ENCODE measurements around the gene OS9.

The OS9 gene

DNA sequence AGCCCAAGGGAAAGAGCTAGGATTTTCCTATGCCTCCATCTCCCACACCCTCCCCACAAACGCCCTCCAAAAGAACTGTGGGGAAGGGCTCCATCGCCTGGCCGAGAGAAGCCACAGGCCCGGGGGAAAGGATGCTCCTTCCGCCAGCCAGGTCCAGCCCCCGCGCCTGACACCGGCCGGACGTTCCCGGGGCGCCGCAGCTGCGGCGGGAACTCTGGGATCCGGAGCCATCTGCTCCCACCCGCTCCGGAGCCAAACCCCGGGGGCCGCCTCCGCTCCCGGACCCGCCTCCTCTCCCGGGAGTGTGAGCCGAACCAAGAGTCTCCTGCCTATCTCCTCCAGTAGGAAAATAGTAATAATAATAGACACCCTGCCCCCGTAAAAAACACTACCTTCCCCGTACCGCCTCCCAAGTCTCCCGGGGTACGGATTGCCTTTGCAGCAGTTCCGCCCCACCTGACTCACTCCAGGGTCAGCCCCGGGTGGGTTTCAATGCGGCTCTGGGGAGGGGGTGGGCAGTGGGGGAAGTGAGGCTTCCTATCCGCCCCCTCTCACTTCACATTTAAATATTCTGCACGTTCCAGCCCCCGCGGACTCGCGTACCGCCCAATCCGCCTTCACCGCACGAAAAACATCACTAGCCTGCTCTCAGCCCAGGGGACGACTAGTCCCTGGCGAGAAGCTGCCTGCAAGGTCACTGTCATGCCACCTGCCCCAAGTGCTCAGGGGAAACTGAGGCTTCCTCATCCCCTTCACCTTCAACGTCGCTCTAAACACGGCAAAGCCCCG, 42.2 kb downstream of the OS9 start:
- H3K9me3 ChIP-seq (ENCODE audit: insufficient read depth, low read depth, low read length) = peaks cover 7% of the 10 kb centered on the region
- peak in 1 of 2 donors; percentile 31 for DNase-seq
- H4K91ac ChIP-seq (ENCODE audit: low read depth, low read length) = no peak overlapping the region
- H3K4me2 ChIP-seq (ENCODE audit: low read length) = peak overlapping the region; percentile 29
- no peak overlapping the region for H3K14ac ChIP-seq (ENCODE audit: low read length)
- no peak overlapping the region for H3K18ac ChIP-seq (ENCODE audit: low read length)
- H2AFZ ChIP-seq (ENCODE audit: insufficient read depth, low read length, poor library complexity) = no peak overlapping the region
- peaks cover 74% of the 10 kb centered on the region for H3K27me3 ChIP-seq (ENCODE audit: insufficient read depth, low read length)
- H3K4me3 ChIP-seq (ENCODE audit: low read depth, low read length) = no peak overlapping the region
- H3K4me1 ChIP-seq (ENCODE audit: control insufficient read depth in 1 of 2, insufficient read depth in 2 of 2, low read length in 2 of 2) = peaks cover 0 to 7% of the 10 kb centered on the region in 2 experiments
- H3K27ac ChIP-seq (ENCODE audit: low read depth, low read length) = no peak overlapping the region
- H3K79me1 ChIP-seq (ENCODE audit: low read length) = no peaks in the 10 kb centered on the region
- H2BK120ac ChIP-seq (ENCODE audit: insufficient read depth, low read length, poor library complexity) = no peak overlapping the region
- no peak overlapping the region for H2BK12ac ChIP-seq (ENCODE audit: low read length)
- no peak overlapping the region for H3K9ac ChIP-seq (ENCODE audit: low read length)
- H3K23ac ChIP-seq (ENCODE audit: low read length) = no peak overlapping the region
- H2BK5ac ChIP-seq (ENCODE audit: low read depth, low read length, poor library complexity) = no peak overlapping the region
- no peak overlapping the region for H3K4ac ChIP-seq (ENCODE audit: low read depth, low read length)
- H3K79me2 ChIP-seq (ENCODE audit: control insufficient read depth, insufficient read depth, low read length, poor library complexity) = no peaks in the 10 kb centered on the region
- whole genome bisulfite sequencing (ENCODE audit: extremely low coverage, insufficient coverage, insufficient read length) = no CpG with 5 or more reads among the region's 49 CpGs
- no peaks in the 10 kb centered on the region for H3K36me3 ChIP-seq (ENCODE audit: control insufficient read depth in 1 of 2, insufficient read depth in 2 of 2, low read length in 2 of 2)
- H4K12ac ChIP-seq (ENCODE audit: low read depth, low read length) = no peak overlapping the region
- no peak overlapping the region for H2AK5ac ChIP-seq (ENCODE audit: low read length)
- no peak overlapping the region for H4K8ac ChIP-seq (ENCODE audit: low read depth, low read length)

- peaks cover 0 to 7% of the 10 kb centered on the region in 2 experiments for H3K4me1 ChIP-seq (ENCODE audit: control insufficient read depth in 1 of 2, insufficient read depth in 2 of 2, low read length in 2 of 2)
- no peak overlapping the region for H4K12ac ChIP-seq (ENCODE audit: low read depth, low read length)
- no peak overlapping the region for H3K4ac ChIP-seq (ENCODE audit: low read depth, low read length)
- DNase-seq = no peak
- no peak overlapping the region for H3K9ac ChIP-seq (ENCODE audit: low read length)
- no peak overlapping the region for H2AK5ac ChIP-seq (ENCODE audit: low read length)
- H3K23ac ChIP-seq (ENCODE audit: low read length) = no peak overlapping the region
- no peak overlapping the region for H4K8ac ChIP-seq (ENCODE audit: low read depth, low read length)
- H3K36me3 ChIP-seq (ENCODE audit: control insufficient read depth in 1 of 2, insufficient read depth in 2 of 2, low read length in 2 of 2) = no peaks in the 10 kb centered on the region
- H3K18ac ChIP-seq (ENCODE audit: low read length) = no peak overlapping the region
- H4K91ac ChIP-seq (ENCODE audit: low read depth, low read length) = no peak overlapping the region
- WGBS (ENCODE audit: extremely low coverage, insufficient coverage, insufficient read length) = no CpG with 5 or more reads among the region's 31 CpGs
- H3K4me3 ChIP-seq (ENCODE audit: low read depth, low read length) = no peak overlapping the region
- no peak overlapping the region for H2BK120ac ChIP-seq (ENCODE audit: insufficient read depth, low read length, poor library complexity)
- no peak overlapping the region for H3K14ac ChIP-seq (ENCODE audit: low read length)
- no peak overlapping the region for H3K27ac ChIP-seq (ENCODE audit: low read depth, low read length)
- no peaks in the 10 kb centered on the region for H3K79me2 ChIP-seq (ENCODE audit: control insufficient read depth, insufficient read depth, low read length, poor library complexity)
- H2BK5ac ChIP-seq (ENCODE audit: low read depth, low read length, poor library complexity) = no peak overlapping the region
- no peaks in the 10 kb centered on the region for H3K79me1 ChIP-seq (ENCODE audit: low read length)
- H3K9me3 ChIP-seq (ENCODE audit: insufficient read depth, low read depth, low read length) = peaks cover 8% of the 10 kb centered on the region
- H3K4me2 ChIP-seq (ENCODE audit: low read length) = no peak overlapping the region
- no peak overlapping the region for H2BK12ac ChIP-seq (ENCODE audit: low read length)
- H3K27me3 ChIP-seq (ENCODE audit: insufficient read depth, low read length) = peaks cover 79% of the 10 kb centered on the region
- H2AFZ ChIP-seq (ENCODE audit: insufficient read depth, low read length, poor library complexity) = no peak overlapping the region
Observed at GRCh38 chr12:57736741-57737466, 43.0 kb downstream of the OS9 start.

DNA sequence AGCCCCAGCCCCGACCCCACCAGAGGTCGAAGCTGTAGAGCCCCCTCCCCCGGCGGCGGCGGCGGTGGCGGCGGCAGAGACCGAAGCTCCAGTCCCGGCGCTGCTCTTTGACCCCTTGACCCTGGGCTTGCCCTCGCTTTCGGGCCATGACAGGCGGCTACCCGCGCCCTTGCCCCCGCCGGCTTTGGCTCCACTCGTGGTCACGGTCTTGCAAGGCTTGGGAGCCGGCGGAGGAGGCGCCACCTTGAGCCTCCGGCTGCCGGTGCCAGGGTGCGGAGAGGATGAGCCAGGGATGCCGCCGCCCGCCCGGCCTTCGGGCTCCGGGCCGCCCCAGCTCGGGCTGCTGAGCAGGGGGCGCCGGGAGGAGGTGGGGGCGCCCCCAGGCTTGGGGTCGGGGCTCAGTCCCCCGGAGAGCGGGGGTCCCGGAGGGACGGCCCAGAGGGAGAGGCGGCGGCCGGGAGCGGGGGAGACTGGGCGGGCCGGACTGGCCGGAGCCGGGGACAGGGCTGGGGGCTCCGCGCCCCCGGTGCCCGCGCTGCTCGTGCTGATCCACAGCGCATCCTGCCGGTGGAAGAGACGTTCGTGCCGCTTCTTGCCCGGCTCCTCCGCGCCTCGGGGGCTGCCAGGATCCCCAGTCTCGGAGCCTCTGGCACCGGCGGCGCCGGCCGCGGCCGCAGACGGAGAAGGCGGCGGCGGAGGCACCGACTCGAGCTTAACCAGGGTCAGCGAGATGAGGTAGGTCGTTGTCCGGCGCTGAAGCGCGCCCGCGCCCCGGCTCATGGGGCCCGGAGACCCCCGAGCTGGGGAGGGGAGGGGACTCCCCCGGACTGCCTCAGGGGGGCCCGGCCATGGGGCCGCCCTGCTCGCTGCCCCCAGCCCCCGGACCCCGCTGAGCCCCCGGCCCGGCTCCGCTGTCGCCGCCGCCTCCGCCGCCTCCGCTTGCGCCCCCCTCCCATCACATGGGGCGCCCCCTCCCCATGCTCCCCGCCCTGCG, 43.8 kb downstream of the OS9 start:
- H2AK5ac ChIP-seq (ENCODE audit: low read length) = no peak overlapping the region
- peak overlapping the region; percentile 62 for H3K4me2 ChIP-seq (ENCODE audit: low read length)
- peaks cover 77% of the 10 kb centered on the region for H3K27me3 ChIP-seq (ENCODE audit: insufficient read depth, low read length)
- no peaks in the 10 kb centered on the region for H3K79me2 ChIP-seq (ENCODE audit: control insufficient read depth, insufficient read depth, low read length, poor library complexity)
- H2BK120ac ChIP-seq (ENCODE audit: insufficient read depth, low read length, poor library complexity) = no peak overlapping the region
- no peak overlapping the region for H3K4ac ChIP-seq (ENCODE audit: low read depth, low read length)
- no peaks in the 10 kb centered on the region for H3K79me1 ChIP-seq (ENCODE audit: low read length)
- H3K23ac ChIP-seq (ENCODE audit: low read length) = no peak overlapping the region
- H3K18ac ChIP-seq (ENCODE audit: low read length) = no peak overlapping the region
- no peak overlapping the region for H2BK5ac ChIP-seq (ENCODE audit: low read depth, low read length, poor library complexity)
- H2BK12ac ChIP-seq (ENCODE audit: low read length) = no peak overlapping the region
- H4K91ac ChIP-seq (ENCODE audit: low read depth, low read length) = no peak overlapping the region
- WGBS (ENCODE audit: extremely low coverage, insufficient coverage, insufficient read length) = no CpG with 5 or more reads among the region's 110 CpGs
- H3K9me3 ChIP-seq (ENCODE audit: insufficient read depth, low read depth, low read length) = peaks cover 8% of the 10 kb centered on the region
- H4K8ac ChIP-seq (ENCODE audit: low read depth, low read length) = no peak overlapping the region
- no peak overlapping the region for H3K4me3 ChIP-seq (ENCODE audit: low read depth, low read length)
- no peak overlapping the region for H3K9ac ChIP-seq (ENCODE audit: low read length)
- H2AFZ ChIP-seq (ENCODE audit: insufficient read depth, low read length, poor library complexity) = no peak overlapping the region
- H3K14ac ChIP-seq (ENCODE audit: low read length) = no peak overlapping the region
- H3K36me3 ChIP-seq (ENCODE audit: control insufficient read depth in 1 of 2, insufficient read depth in 2 of 2, low read length in 2 of 2) = no peaks in the 10 kb centered on the region
- peaks cover 0 to 7% of the 10 kb centered on the region in 2 experiments for H3K4me1 ChIP-seq (ENCODE audit: control insufficient read depth in 1 of 2, insufficient read depth in 2 of 2, low read length in 2 of 2)
- no peak overlapping the region for H3K27ac ChIP-seq (ENCODE audit: low read depth, low read length)
- DNase-seq = no peak
- H4K12ac ChIP-seq (ENCODE audit: low read depth, low read length) = no peak overlapping the region

GRCh38 chr12:57738661-57739237, 44.8 kb downstream of the OS9 start, which contains the start of gene AGAP2:
AGAP2 (minus strand) TSS chr12:57738742; CDS start chr12:57738246, 496 bp downstream.
- Histone ChIP-seq H4K12ac (ENCODE audit: low read depth, low read length) (no peak within 1 kb of the TSS), H2BK5ac (ENCODE audit: low read depth, low read length, poor library complexity) (no peak within 1 kb of the TSS), H3K4me3 (ENCODE audit: low read depth, low read length) (no peak within 1 kb of the TSS), H2BK12ac (ENCODE audit: low read length) (no peak within 1 kb of the TSS), H3K79me2 (ENCODE audit: control insufficient read depth, insufficient read depth, low read length, poor library complexity) (no peaks in the 10 kb centered on the region), H3K18ac (ENCODE audit: low read length) (no peak within 1 kb of the TSS), H3K9ac (ENCODE audit: low read length) (no peak within 1 kb of the TSS), H4K91ac (ENCODE audit: low read depth, low read length) (no peak within 1 kb of the TSS), H2BK120ac (ENCODE audit: insufficient read depth, low read length, poor library complexity) (no peak within 1 kb of the TSS), H3K27me3 (ENCODE audit: insufficient read depth, low read length) (peaks cover 77% of the 10 kb centered on the region), H3K36me3 (ENCODE audit: control insufficient read depth in 1 of 2, insufficient read depth in 2 of 2, low read length in 2 of 2) (no peaks in the 10 kb centered on the region), H3K23ac (ENCODE audit: low read length) (no peak within 1 kb of the TSS), H3K4me2 (ENCODE audit: low read length) (peak within 1 kb of the TSS; percentile 62), H2AFZ (ENCODE audit: insufficient read depth, low read length, poor library complexity) (no peak within 1 kb of the TSS), H3K4me1 (ENCODE audit: control insufficient read depth in 1 of 2, insufficient read depth in 2 of 2, low read length in 2 of 2) (peaks cover 0 to 7% of the 10 kb centered on the region in 2 experiments), H3K79me1 (ENCODE audit: low read length) (no peaks in the 10 kb centered on the region), H3K4ac (ENCODE audit: low read depth, low read length) (no peak within 1 kb of the TSS), H3K14ac (ENCODE audit: low read length) (no peak within 1 kb of the TSS), H2AK5ac (ENCODE audit: low read length) (no peak within 1 kb of the TSS), H4K8ac (ENCODE audit: low read depth, low read length) (no peak within 1 kb of the TSS), H3K9me3 (ENCODE audit: insufficient read depth, low read depth, low read length) (peaks cover 8% of the 10 kb centered on the region), H3K27ac (ENCODE audit: low read depth, low read length) (no peak within 1 kb of the TSS)
- DNase-seq = no peak
- WGBS (ENCODE audit: extremely low coverage, insufficient coverage, insufficient read length) = no CpG with 5 or more reads among the region's 36 CpGs
